Stimulated activated naive CD8-positive, alpha-beta T cell treated with anti-CD3 and anti-CD28 coated beads, Interleukin-15, Interleukin-2, amounts not matched to agents 100 ng/mL and 50 ng/mL, for 24 hours (primary cell): ENCODE data around the gene SYTL5.

ENCODE experiments used
- H3K27ac Mint-ChIP-seq: one replicate; pipeline ENCODE4 v1.8.0; 2021; ENCODE audit warnings: mild to moderate bottlenecking, mixed read lengths
- H3K27me3 Mint-ChIP-seq: one replicate; pipeline ENCODE4 v1.8.0; 2021; ENCODE audit warnings: mixed read lengths
- H3K36me3 Mint-ChIP-seq: one replicate; pipeline ENCODE4 v1.8.0; 2021; ENCODE audit warnings: low read depth, mixed read lengths
- H3K4me1 Mint-ChIP-seq: one replicate; pipeline ENCODE4 v1.8.0; 2021; ENCODE audit warnings: low read depth, mixed read lengths
- H3K4me3 Mint-ChIP-seq: one replicate; pipeline ENCODE4 v1.8.0; 2021; ENCODE audit warnings: mild to moderate bottlenecking, mixed read lengths
- H3K9me3 Mint-ChIP-seq: one replicate; pipeline ENCODE4 v1.8.0; 2021; ENCODE audit warnings: mixed read lengths

SYTL5 gene

DNA sequence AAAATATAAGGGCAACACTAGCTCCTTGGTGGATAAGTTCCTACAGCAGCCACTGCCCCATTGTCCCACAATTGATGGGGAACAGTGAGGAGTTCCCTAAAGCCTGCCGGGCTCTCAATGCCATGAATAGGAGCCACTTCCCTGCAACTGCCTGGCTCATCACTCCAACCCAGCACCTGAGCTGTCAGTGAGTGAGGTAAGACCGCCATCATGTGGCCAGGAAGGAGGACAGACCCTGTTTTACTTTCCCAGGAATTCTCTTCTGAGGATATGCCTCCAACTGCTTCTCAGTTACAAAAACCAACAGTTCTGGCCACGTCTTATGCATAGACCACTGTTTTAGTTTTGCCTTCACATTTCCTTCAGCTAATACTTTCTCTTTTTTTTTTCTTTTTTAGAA is 168.8 kb downstream of the SYTL5 start:
- H3K36me3 Mint-ChIP-seq: no peaks in the 10 kb centered on the region
- H3K9me3 Mint-ChIP-seq: no peaks in the 10 kb centered on the region
- no peak overlapping the region for H3K4me3 Mint-ChIP-seq
- no peaks in the 10 kb centered on the region for H3K4me1 Mint-ChIP-seq
- H3K27me3 Mint-ChIP-seq: peaks cover 3% of the 10 kb centered on the region
- H3K27ac Mint-ChIP-seq: no peak overlapping the region

DNA sequence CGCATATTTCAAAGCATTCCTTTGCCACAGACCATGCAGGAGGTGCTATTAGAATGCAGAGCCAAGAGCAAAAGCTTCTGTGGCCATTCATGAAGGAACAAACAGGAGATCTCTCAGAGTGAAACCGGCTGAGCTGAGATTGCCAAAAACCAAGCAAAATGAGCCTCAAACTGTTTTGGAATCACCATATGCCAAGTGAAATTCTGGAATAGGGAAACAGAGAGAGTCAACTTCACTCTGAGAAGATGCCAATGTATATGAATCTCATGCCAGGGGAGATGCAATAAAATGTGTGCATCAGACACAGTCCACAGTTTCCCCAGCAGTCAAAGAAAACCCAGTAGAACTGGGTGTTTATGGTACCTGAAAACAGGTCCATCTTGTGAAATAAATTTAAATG is 172.0 kb downstream of the SYTL5 start:
- Mint-ChIP-seq H3K4me1 (no peaks in the 10 kb centered on the region), H3K36me3 (no peaks in the 10 kb centered on the region), H3K27ac (no peak overlapping the region), H3K27me3 (peaks cover 3% of the 10 kb centered on the region), H3K9me3 (no peaks in the 10 kb centered on the region), H3K4me3 (no peak overlapping the region)
